Esophagus squamous epithelium (tissue), 4 donors: ENCODE results near the gene RABGAP1.

Experiments
- POLR2A ChIP-seq, 4 donors: fragments of 450-650 bp; IDR thresholded peaks; one replicate each; pipeline ENCODE4 v1.6.1; 2017; ENCODE audit warnings: antibody characterized with exemption in 4 of 4, mild to moderate bottlenecking in 4 of 4, moderate library complexity in 3 of 4
- TF ChIP-seq, protein P1 (sequence below), 6 experiments: fragments of 450-650 bp in 4 of 6; fragments of 200-600 bp in 2 of 6; sonication (generic) in 2 of 6; IDR thresholded peaks; one replicate each; pipeline ENCODE4 v1.5.1; 2016 to 2019; ENCODE audit warnings: antibody characterized with exemption in 6 of 6, mild to moderate bottlenecking in 4 of 6, moderate library complexity in 4 of 6

DNA sequence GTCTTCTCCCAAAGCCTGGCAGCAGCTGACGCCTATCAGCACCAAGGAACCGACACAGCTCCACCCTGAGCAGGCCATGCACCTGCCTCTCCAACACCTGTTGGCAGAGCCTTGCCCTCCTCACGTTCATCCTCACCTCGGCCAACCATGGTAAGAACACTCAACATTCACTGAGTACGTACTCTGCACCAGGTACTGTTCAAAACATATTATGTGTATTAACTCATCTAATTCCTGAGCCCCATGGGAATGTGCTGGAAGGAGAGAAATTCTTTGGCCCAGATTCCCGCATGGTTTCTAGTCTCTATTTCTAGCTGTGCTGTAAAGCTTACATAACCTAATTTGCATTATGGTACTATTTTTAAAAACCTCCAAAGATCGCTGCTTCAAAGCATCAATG lies 178.7 kb downstream of the RABGAP1 start:
- TF ChIP-seq, protein P1, sequence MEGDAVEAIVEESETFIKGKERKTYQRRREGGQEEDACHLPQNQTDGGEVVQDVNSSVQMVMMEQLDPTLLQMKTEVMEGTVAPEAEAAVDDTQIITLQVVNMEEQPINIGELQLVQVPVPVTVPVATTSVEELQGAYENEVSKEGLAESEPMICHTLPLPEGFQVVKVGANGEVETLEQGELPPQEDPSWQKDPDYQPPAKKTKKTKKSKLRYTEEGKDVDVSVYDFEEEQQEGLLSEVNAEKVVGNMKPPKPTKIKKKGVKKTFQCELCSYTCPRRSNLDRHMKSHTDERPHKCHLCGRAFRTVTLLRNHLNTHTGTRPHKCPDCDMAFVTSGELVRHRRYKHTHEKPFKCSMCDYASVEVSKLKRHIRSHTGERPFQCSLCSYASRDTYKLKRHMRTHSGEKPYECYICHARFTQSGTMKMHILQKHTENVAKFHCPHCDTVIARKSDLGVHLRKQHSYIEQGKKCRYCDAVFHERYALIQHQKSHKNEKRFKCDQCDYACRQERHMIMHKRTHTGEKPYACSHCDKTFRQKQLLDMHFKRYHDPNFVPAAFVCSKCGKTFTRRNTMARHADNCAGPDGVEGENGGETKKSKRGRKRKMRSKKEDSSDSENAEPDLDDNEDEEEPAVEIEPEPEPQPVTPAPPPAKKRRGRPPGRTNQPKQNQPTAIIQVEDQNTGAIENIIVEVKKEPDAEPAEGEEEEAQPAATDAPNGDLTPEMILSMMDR (IDR thresholded peaks at IDR 0.05) = no peak
- no peak for TF ChIP-seq POLR2A (IDR thresholded peaks at IDR 0.05)
